ACC112 (cell line): ENCODE results near the gene BMS1.
"Not testable (repeated sequence)": the region's sequence is repeated elsewhere in the genome, so short reads cannot be mapped to it uniquely, and the experiment has no call there.

Experiments
- H2AFZ ChIP-seq: fragments of 200-600 bp; sonication (generic); one replicate; pipeline ENCODE4 v1.6.0; 2017; ENCODE audit warnings: antibody characterized with exemption, low read length; ENCODE audit not compliant: unreplicated experiment
- H3K27ac ChIP-seq: fragments of 200-600 bp; sonication (generic); 2 replicates; pipeline ENCODE4 v1.5.1; 2014; ENCODE audit warnings: low read depth, mild to moderate bottlenecking, antibody characterized with exemption, low read length, moderate library complexity
- H3K27me3 ChIP-seq: fragments of 200-600 bp; sonication (generic); 2 replicates; pipeline ENCODE4 v1.6.1; 2014; ENCODE audit warnings: mild to moderate bottlenecking, antibody characterized with exemption, low read length, moderate library complexity, mixed read lengths; ENCODE audit not compliant: insufficient read depth
- H3K36me3 ChIP-seq: fragments of 200-600 bp; sonication (generic); 2 replicates; pipeline ENCODE4 v1.6.1; 2016; ENCODE audit warnings: mild to moderate bottlenecking, antibody characterized with exemption, low read length, moderate library complexity, mixed read lengths; ENCODE audit not compliant: insufficient read depth
- H3K4me1 ChIP-seq: fragments of 200-600 bp; sonication (generic); one replicate; pipeline ENCODE4 v1.6.1; 2016; ENCODE audit warnings: low read length, mixed read lengths; ENCODE audit not compliant: insufficient read depth, unreplicated experiment, control insufficient read depth
- H3K4me3 ChIP-seq: fragments of 200-600 bp; sonication (generic); 2 replicates; pipeline ENCODE4 v1.5.1; 2014; ENCODE audit warnings: mild to moderate bottlenecking, low read depth, low read length
- H3K79me2 ChIP-seq: fragments of 200-600 bp; sonication (generic); one replicate; pipeline ENCODE4 v1.6.0; 2016; ENCODE audit warnings: low read length; ENCODE audit not compliant: control insufficient read depth, unreplicated experiment, insufficient read depth

The BMS1 gene

GRCh38 chr10:42828391-42828790, 45.8 kb downstream of the BMS1 start:
- H3K4me3 ChIP-seq, H3K79me2 ChIP-seq, H3K27ac ChIP-seq, H2AFZ ChIP-seq, H3K27me3 ChIP-seq, H3K4me1 ChIP-seq: not testable (repeated sequence)
- H3K36me3 ChIP-seq = peaks cover 15% of the 10 kb centered on the region; the same call in 1 of the 2 replicates

- H3K36me3 ChIP-seq = peaks cover 2% of the 10 kb centered on the region; the same call in 1 of the 2 replicates
- H3K27ac ChIP-seq = no peak overlapping the region
- H3K27me3 ChIP-seq = no peaks in the 10 kb centered on the region
- H3K4me3 ChIP-seq = no peak overlapping the region
- no peaks in the 10 kb centered on the region for H3K4me1 ChIP-seq
- peaks cover 2% of the 10 kb centered on the region for H3K79me2 ChIP-seq
- H2AFZ ChIP-seq = no peak overlapping the region
These were observed 47.6 kb downstream of the BMS1 start for GRCh38 chr10:42830237-42830636.

- Histone ChIP-seq H2AFZ (no peak overlapping the region), H3K36me3 (no peaks in the 10 kb centered on the region), H3K27me3 (peaks cover 6% of the 10 kb centered on the region; the same call in 1 of the 2 replicates), H3K4me1 (no peaks in the 10 kb centered on the region), H3K4me3 (no peak overlapping the region), H3K27ac (no peak overlapping the region), H3K79me2 (no peaks in the 10 kb centered on the region)
These were observed 53.5 kb downstream of the BMS1 start for GRCh38 chr10:42836096-42836495.

GRCh38 chr10:42836771-42837468, 54.3 kb downstream of the BMS1 start:
- peak overlapping the region; percentile 73 for H3K4me3 ChIP-seq
- H3K27ac ChIP-seq = no peak overlapping the region
- no peaks in the 10 kb centered on the region for H3K79me2 ChIP-seq
- H2AFZ ChIP-seq = peak overlapping the region; percentile 89
- H3K27me3 ChIP-seq = peaks cover 6% of the 10 kb centered on the region; the same call in 1 of the 2 replicates
- no peaks in the 10 kb centered on the region for H3K36me3 ChIP-seq
- no peaks in the 10 kb centered on the region for H3K4me1 ChIP-seq

GRCh38 chr10:42844810-42845209, 62.2 kb downstream of the BMS1 start:
- H3K4me3 ChIP-seq, H3K4me1 ChIP-seq, H3K36me3 ChIP-seq, H3K79me2 ChIP-seq, H2AFZ ChIP-seq, H3K27ac ChIP-seq: not testable (repeated sequence)
- H3K27me3 ChIP-seq = peaks cover 28% of the 10 kb centered on the region

GRCh38 chr10:42847261-42847660, 64.7 kb downstream of the BMS1 start:
- H3K4me1 ChIP-seq, H2AFZ ChIP-seq, H3K36me3 ChIP-seq, H3K27ac ChIP-seq, H3K79me2 ChIP-seq, H3K4me3 ChIP-seq: not testable (repeated sequence)
- H3K27me3 ChIP-seq = peaks cover 45% of the 10 kb centered on the region

- Histone ChIP-seq H3K27me3 (peaks cover 67% of the 10 kb centered on the region), H3K36me3 (no peaks in the 10 kb centered on the region), H3K27ac (no peak overlapping the region), H2AFZ (no peak overlapping the region), H3K79me2 (no peaks in the 10 kb centered on the region), H3K4me1 (no peaks in the 10 kb centered on the region), H3K4me3 (no peak overlapping the region)
These were observed 68.3 kb downstream of the BMS1 start for GRCh38 chr10:42850931-42851330.

GRCh38 chr10:42859256-42859655, 76.7 kb downstream of the BMS1 start:
- H3K36me3 ChIP-seq = no peaks in the 10 kb centered on the region
- H3K79me2 ChIP-seq = no peaks in the 10 kb centered on the region
- H3K27me3 ChIP-seq = peaks cover 73% of the 10 kb centered on the region

GRCh38 chr10:42860016-42860415, 77.4 kb downstream of the BMS1 start:
- not testable (repeated sequence) for H3K4me3 ChIP-seq, H3K4me1 ChIP-seq, H3K27ac ChIP-seq, H3K36me3 ChIP-seq, H2AFZ ChIP-seq, H3K79me2 ChIP-seq
- peaks cover 74% of the 10 kb centered on the region for H3K27me3 ChIP-seq

More at GRCh38 chr10:42859256-42859655, 76.7 kb downstream of the BMS1 start:
- Histone ChIP-seq H3K4me3 (no peak overlapping the region), H2AFZ (no peak overlapping the region), H3K27ac (no peak overlapping the region), H3K4me1 (no peaks in the 10 kb centered on the region)

GRCh38 chr10:42862801-42863200, 80.2 kb downstream of the BMS1 start:
- not testable (repeated sequence) for H3K4me3 ChIP-seq, H2AFZ ChIP-seq, H3K36me3 ChIP-seq, H3K4me1 ChIP-seq, H3K27ac ChIP-seq, H3K79me2 ChIP-seq
- H3K27me3 ChIP-seq = peaks cover 73% of the 10 kb centered on the region

- H3K79me2 ChIP-seq = no peaks in the 10 kb centered on the region
- peaks cover 56% of the 10 kb centered on the region for H3K27me3 ChIP-seq
- no peaks in the 10 kb centered on the region for H3K36me3 ChIP-seq
- no peak overlapping the region for H2AFZ ChIP-seq
- H3K4me3 ChIP-seq = no peak overlapping the region
- H3K27ac ChIP-seq = no peak overlapping the region
- peaks cover 3% of the 10 kb centered on the region for H3K4me1 ChIP-seq
These were observed 82.0 kb downstream of the BMS1 start for GRCh38 chr10:42864575-42864974.
